OCI-LY7 (cell line): Measurements from ENCODE around the gene SOAT2.

Experiments used
- CTCF ChIP-seq: fragments of 200-600 bp; sonication (generic); conservative IDR thresholded peaks from 2 replicates; pipeline ENCODE4 v1.5.1; 2014; ENCODE audit warnings: mild to moderate bottlenecking, antibody characterized with exemption, low read length, moderate library complexity, mixed read lengths
- EZH2phosphoT487 ChIP-seq: fragments of 200-600 bp; sonication (generic); IDR thresholded peaks from 2 replicates; pipeline ENCODE4 v1.6.1; 2018; ENCODE audit warnings: low read depth, borderline replicate concordance, mild to moderate bottlenecking, mixed run types, antibody characterized with exemption, low read length, moderate library complexity, mixed read lengths

DNA sequence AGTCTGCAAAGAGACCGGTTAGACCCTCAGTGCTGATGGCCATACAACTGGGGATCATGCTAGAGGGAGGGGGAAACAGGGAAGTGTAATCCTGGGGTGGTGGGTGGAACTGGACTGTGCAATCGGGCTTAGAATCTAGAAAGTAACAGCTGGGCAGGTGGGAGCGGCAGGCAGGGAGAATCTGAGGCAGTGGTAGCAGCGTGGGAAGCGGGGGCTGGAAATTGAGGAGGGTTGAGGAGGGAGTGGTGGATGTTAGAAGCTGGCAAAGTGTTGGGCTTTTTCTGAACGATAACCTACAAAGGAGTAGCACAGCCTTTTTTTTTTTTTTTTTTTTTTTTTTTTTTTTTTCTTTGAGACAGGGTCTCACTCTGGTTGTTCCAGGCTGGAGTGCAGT lies 8.9 kb upstream of the SOAT2 start:
- TF ChIP-seq EZH2phosphoT487: no peak
- no peak for TF ChIP-seq CTCF
